ENCODE data around the gene FRY.

FRY gene

GRCh38 chr13:32087955-32088747 lies 56.6 kb downstream of the FRY start:
- DNase-seq: no peak

DNA sequence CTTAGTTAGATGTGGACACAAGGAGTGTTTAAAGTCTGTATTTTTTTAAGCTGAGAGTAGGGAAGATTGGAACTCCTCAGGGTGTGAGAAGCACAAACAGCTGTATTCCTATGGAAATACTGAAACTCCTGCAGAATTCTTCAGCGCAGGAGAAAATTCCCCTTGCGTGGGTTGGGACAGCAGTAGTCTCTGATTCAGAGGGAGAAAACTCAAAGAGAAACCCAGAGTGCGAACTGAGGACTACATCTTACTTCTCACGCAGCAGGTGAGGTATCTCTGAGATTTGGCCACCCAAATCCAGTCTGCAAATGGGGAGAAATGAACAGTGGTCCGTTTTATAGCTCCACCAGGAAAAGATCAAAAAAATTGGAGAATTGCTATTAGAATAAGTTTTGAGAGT lies 60.9 kb downstream of the FRY start:
- no peak for DNase-seq

GRCh38 chr13:32093006-32093405 lies 61.4 kb downstream of the FRY start:
- no peak for DNase-seq

GRCh38 chr13:32098272-32098671 lies 66.7 kb downstream of the FRY start:
- DNase-seq: no peak

GRCh38 chr13:32105653-32106313 lies 74.2 kb downstream of the FRY start:
- DNase-seq: no peak

DNA sequence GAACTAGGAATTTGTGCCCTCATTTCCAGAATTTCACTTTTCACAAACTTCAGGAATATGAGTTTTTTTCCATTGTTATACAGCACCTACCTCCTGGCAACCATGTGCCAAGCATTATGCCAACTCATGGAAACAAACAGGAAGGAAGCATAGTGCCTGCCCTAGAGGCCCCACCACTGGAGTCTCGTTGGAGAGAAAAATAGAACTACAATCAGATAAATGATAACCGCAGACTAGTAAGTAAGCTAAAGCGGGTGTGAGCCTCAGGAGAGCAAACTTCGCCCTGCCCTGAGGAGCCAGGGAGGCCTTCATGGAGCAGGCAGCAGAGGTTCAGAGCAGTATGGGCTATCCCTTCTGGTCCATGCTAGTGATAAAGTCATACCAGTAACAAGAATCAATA lies 75.9 kb downstream of the FRY start:
- DNase-seq: no peak

DNA sequence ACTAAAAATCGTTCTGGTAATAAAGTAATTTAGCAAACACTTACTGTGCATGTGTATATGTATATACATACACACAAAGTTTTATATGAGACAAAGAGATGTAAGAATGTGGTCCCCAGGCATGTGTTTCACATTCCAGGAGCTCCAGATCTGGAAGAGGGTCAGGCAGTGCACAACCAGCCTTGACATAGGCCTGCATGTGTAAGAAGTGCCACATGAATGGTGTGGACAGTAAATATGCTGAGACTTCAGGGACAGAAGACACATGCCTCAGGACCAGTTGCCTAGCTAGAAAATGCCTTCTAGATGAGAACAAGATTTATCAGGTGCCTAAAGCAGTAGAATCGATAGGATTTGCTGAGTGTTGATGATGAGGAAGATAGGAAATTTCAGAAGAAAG lies 76.4 kb downstream of the FRY start:
- DNase-seq: no peak

GRCh38 chr13:32113532-32113931 lies 82.0 kb downstream of the FRY start:
- no peak for DNase-seq

DNA sequence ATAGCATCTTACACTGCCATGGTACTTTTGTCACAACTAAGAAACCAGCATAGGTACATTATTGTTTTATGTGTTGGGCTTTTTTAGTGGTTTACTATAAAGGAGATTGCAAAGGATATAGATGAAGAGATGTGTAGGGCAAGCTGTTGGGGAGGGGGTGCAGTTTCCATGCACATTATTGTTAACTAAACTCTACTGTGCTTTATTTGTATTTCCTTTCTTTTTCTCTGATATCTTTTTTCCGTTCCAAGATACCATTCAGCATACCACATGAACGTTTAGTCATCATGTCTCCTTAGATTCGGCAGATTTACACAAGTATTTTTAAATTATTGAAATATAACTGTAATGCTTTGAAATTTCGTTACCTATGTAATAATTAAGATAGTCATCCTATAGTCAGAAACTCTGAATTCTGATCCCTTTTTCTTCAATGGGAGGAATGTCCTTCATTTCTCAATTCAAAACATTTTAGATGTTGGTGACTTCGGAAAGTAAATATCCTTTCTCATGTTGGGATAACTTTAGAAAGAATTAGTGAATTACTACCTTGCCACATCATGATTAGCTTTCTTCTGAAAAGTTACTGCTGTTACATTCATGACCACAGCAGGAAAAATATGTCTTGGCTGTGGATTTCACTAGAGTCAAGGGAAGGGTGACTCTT lies 82.8 kb downstream of the FRY start:
- no peak for DNase-seq

DNA sequence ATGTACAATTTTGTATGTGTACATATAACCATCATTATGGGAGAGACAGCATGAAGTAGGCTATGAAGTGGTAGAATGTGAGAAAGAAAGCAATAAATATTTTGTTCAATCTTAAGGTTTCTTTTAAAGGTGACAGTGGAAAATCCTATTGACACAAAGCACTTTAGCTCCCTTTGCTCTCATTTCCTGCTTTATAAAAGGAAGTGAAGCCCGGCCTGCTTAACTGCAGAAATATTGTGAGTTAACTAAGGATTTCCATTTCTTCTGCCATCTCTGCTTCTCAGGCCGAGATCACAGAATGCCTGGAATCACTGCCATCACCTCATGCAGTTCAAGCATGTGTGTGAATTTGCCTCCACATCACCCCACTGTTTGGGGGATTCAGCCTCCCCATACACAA lies 83.5 kb downstream of the FRY start:
- no peak for DNase-seq

DNA sequence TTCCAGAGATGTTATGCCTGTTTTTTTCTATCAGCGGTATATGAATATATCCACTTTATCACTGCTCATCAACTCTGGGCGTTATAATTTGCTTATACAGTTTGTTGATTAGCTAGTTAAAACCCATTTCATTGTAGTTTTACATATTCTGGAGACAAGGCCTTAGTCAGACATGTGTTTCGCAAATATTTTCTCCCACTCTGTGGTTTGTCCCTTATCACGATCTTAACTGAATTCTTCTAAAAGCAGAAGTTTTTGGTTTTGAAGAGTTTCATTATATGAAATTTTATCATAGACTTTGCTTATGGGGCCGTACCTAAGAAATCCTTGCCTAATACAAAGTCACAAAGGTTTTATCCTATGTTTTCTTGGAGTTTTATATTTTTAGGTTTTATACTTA lies 84.6 kb downstream of the FRY start:
- no peak for DNase-seq

GRCh38 chr13:32117001-32117400 lies 85.4 kb downstream of the FRY start:
- DNase-seq: no peak

GRCh38 chr13:32117701-32118100 lies 86.1 kb downstream of the FRY start:
- DNase-seq: no peak

- DNase-seq: no peak
These were observed 89.7 kb downstream of the FRY start for GRCh38 chr13:32121316-32121715.

DNA sequence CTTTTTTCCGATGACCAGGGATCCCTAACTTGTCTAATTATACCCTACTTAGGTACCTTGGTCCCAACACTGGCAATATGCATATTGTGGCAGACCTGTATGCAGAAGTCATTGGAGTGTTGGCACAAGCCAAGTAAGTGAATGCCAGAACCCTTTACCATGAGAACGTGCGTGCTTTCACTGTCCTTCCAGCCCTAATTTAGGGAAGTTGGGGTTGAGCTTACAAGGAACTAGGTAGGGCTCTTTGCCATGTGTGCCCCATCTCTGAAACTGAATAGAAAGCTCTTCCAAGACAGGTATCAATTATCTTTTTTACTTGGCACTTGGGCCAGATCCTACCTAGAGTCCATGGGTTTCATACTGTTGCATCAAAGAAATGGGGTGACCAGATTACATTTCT lies 93.2 kb downstream of the FRY start:
- no peak for DNase-seq

DNA sequence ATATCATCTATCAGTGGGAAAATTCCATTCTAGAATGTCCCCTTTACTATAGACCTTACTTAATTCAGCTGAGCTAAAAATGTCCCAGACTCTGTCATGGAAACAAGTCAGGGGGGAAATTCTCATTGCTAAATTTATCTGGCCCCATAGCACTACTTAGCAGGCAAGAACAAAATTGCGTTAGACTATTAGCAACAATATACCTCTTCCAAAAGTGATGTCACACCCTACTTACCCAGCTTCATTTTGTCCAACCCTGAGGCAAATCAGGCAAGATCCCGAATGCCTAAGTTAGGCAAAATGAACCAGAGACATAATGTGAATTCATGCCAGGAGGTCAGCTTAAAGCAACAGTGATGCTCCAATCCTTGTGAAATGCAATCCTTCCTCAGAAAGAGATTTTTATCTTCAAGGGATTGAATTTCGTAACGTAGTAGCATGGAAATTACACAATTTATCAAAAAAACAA lies 93.7 kb downstream of the FRY start:
- DNase-seq: no peak

- no peak for DNase-seq
These were observed 94.2 kb downstream of the FRY start for GRCh38 chr13:32125751-32126150.

GRCh38 chr13:32126278-32126677 lies 94.7 kb downstream of the FRY start:
- no peak for DNase-seq

- DNase-seq: no peak
These were observed 95.2 kb downstream of the FRY start for GRCh38 chr13:32126756-32127155.

DNA sequence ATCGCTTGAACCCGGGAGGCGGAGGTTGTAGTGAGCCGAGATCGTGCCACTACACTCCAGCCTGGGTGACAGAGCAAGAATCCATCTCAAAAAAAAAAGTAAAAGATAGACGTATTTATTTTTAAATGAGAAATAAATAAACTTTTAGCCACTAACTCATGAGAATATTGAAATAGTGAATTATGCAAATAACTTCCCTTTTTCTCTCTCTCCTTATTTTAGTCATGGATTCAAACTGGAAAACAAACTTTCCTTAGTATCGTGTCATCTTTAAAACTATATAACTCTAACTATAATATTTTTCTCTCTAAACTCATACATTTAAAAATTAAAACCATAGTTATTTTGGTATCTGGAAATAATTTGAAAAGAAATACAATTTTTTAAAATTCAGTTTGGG lies 96.1 kb downstream of the FRY start:
- DNase-seq: no peak

DNA sequence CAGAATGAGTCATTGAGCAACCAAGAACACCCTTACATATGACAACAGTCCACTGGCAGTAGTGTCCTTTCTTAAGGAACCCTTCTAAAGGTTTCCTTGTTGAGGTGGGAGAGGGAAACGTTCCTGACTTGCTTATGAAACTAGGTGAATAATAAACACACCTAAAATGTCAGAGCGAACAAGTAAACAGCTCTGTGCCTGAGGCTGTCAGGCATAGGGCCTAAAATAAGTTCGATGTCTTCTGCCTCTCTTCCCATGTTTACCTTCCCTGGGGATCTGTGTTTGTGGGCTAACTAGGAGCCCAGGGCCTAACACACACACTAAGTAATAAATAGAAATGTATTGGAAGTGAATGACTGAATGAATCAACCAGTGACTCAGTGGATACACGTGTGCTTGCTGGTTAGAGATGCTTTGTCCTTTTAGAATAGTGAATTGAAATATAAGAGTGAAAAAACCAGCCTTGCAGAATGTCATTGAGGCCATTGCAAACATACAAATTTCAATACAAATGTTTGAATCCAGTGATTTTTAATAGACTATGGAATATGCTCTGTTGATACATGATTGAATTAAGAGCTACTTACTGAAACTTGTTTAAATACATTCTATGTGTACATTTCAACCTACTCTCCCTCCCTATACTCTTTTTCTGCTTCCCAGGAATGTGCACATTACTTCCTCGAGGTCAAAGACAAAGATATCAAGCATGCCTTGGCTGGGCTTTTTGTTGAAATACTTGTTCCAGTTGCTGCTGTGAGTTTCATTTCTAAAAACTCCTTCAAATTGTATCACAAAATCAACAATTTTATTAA lies 102.9 kb downstream of the FRY start:
- DNase-seq: no peak

- DNase-seq: no peak
These were observed 103.4 kb downstream of the FRY start for GRCh38 chr13:32135056-32135390.

DNA sequence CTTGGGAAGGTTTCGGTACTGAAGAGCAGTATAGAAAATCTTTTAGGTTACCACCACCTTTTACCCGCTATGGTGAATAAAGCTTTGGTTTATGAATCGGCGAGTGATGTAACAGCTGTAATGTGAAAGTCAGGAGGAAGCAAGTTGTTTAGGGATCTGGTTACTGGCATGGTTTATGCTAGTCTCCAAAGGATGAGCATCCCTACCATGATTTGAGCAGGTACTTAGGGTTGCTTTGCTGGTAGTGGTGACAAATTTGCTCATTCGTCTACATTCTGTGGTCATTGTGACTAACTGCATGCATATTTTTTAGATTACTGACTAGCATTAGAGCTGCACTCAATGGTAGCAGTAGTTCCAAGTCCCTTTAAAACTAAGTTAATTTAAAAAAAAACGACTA lies 104.1 kb downstream of the FRY start:
- no peak for DNase-seq
